ENCODE measurements around the gene LMO7.
"Not testable (repeated sequence)": the region's sequence is repeated elsewhere in the genome, so short reads cannot be mapped to it uniquely, and the experiment has no call there.

The LMO7 gene

DNA sequence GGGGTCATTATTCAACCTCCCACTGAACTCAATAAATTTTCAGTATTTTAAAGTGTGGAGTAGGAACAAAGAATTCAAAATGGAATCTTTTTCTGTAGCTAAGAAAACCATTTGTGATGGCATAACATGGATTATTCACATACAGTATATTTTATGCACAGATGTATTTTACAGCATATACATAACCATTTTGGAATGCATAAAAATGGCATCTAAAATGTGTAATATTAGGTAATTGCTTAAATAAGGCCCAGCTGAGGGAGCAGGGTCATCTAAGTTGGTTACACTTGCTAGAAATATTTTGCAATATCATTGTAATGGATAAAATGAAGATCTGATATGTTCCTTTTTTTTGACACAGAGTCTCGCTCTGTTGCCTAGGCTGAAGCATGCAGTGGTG, 146.9 kb downstream of the LMO7 start:
- no peak for DNase-seq

DNA sequence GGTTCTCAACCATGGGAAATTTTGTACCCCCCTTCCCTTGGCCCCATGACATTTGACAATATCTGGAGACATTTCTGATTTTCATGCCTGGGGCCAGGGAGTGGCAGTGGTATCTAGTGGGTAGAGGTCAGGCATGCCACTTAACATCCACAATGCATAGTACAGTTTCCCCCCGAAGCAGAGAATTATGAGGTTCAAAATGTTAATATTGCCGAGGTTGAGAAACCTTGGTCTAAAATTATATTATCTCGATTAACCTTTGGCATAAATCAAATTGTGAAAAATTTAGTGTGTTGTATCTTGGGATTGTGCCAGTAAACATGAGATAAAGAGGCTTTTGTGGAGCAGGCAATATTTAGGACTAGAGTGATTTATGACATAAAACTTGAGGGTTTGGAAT, 147.9 kb downstream of the LMO7 start:
- no peak for DNase-seq

DNA sequence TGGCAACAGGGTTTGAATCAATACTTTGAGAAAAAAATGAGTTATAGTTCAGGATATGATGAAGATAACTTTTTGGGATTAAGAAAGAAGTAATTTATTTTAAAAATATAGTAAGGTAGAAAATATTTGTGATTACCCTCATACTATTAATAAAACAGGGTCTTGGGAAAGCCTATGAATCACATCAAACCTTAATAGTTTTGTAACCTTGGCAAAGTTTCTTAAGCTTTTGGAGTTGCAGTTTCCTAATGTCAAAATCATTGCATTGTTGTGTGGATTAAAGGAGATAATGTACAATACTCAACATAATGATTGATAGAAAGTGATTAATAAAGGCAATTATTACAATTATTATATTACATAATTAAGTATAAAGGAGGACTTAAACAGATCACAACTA, 149.0 kb downstream of the LMO7 start:
- no peak for DNase-seq

DNA sequence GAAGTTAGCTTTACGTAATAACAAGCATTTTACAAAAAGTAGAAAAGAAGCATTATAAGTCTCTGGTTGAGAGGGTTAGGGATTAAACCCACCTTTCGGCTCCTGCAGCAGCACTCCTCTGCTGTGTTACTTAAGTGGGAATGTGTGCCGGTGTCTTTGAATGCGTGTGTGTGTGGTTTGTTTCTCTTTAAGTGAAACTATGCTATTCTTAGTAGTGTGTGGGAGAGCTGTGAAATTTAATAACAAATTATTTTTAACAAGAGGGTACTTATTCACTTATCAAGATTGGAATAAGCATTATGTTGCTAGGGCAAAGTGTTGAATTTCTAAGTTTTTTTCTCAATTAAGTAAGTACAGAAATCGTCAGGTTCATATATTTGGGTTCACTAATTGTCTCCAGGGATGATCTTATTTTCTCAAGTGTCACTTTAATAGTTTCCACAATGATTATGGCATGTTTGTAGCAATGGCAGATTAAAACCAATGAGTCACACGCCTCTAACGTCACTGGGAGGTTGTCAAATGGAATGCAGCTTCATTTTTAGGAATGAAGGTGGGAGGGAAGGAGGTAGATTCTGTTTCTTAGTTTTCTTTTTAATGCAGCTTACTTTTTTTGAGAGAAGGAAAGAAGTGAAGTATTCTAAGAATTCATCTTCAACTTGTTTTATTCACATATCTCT, 151.3 kb downstream of the LMO7 start:
- no peak for DNase-seq

DNA sequence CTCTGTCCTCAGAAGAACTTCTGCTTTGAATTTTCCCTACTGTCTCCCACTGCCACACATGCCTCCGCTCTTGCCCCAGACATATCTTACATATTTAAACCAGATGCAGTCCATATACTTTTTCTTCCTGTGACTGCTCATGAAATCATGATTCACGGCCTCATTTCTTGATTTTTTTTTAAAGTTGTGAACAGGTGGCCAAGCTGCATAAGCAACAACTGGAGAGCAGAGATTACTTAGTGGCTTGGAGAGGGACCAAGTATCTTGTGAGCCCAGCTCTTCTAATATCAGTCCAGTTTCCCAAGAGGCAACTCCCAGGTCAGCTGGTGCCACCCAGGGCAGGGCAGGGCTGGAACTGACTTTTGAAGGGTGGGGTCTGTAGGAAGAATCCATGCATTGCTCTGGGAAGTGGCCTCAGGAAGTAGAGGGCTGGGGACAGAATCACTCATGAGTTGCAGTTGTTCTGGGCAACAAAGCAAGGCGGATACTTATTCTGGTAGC, 152.4 kb downstream of the LMO7 start:
- DNase-seq = no peak

DNA sequence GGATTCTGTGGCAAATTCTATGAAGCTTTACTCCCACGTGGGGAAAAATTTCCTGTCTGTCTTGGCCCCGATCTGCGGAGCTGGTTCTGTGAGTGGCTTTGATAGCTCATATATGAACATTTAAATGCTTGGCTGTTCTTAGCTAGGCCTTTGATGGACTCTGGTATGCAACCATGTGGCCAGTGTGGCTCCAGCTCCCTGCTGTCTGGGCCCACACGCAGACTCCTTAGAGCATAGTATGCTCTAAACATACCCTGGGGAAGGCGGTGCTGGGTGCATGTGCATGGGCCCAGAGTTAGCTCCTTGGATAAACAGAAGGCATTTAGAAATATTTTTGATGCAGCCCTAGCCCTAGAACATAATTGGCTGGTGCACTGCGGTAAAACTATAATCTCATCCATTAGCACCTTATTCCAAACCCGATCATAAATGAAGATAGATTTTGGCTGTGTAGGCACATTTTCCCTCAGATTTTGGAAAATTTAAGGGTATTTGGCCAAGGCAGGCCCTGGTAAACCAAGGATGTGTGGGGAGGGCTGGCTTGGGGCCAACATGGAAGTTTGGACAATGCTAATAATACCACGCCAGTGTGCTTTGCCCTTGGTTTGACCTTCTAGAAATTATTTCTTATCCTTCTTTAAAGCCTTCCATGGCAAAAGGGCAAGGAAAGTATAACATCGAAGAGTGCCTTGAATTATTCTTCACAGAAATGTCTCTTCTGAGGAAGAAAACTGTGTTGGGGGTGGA, 153.5 kb downstream of the LMO7 start:
- DNase-seq = no peak

DNA sequence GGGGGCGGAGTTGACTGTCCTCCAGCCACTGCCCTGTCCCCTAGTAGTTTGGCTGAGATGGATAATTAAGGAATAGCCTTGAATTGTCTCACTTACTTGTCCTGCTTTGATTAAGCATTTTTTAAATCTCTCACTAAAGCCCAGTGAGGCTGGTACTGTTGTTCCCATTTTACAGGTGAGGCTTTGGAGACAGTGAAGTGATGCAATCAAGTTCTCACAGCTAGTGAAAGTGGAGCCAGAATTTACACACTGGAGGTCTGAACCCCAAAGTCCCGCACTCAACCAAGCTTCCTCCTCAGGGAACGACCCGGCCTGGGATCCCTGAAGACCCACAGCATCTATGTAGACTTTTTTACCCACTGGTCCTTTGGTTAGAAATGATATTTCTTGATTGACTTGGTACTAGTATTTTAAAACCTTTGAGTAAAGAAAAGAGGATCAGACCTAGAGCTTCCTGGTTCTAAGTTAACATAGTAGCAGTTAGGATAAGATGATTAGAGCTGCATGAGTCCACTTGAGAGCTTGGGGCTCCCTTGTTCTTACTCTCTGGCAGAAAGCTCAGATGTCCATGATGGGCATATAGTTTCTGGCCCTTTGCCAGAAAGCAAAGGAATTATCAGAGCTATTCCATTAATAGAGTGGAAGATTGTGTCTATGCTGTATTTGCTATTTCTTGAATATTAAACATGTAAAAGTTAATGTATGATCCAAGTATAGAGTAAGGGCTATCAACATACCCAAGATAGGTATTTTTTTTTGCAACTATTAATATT, 154.3 kb downstream of the LMO7 start:
- no peak for DNase-seq

DNA sequence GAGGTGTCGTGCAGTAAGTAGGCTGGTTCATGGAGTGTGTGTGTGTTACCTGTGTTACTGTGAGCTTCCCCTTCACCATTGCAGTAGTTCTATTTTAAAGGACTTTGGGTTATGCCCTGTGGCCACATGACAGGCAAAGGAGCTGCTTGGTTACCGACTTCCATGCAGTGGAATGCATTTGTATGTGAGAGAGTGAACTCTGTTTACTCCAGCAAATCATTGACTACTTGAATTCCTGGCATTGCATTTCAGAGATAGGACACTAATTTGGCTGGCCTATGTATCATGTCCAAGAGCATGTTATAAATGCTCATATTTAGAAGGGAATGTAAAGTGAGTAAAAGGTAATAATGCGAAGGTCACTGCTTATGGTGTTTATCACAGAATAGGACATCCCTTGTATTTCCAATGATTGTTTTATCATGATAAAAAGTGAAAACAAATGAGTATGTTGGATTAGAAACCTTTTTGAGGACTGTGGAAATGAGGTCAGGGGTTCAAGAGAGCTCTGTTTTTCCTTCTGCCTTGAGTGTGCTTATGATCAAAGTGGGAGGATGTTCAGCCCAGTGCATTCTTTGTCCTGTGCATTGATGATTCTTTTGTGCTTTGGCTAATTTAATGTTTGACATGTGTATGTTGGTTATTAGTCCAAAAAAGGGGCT, 156.5 kb downstream of the LMO7 start:
- no peak for DNase-seq

DNA sequence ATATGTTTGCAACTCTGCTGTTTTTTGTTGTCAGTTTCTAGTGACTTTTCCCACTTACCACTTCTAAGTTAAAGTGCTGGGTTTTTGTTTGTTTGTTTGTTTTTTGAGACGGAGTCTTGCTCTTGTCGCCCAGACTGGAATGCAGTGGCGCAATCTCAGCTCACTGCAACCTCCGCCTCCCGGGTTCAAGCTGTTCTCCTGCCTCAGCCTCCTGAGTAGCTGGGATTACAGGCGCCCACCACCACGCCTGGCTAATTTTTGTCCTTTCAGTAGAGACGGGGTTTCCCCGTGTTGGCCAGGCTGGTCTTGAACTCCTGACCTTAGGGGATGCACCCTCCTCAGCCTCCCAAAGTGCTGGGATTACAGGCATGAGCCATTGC, 157.0 kb downstream of the LMO7 start:
- DNase-seq = not testable (repeated sequence)

DNA sequence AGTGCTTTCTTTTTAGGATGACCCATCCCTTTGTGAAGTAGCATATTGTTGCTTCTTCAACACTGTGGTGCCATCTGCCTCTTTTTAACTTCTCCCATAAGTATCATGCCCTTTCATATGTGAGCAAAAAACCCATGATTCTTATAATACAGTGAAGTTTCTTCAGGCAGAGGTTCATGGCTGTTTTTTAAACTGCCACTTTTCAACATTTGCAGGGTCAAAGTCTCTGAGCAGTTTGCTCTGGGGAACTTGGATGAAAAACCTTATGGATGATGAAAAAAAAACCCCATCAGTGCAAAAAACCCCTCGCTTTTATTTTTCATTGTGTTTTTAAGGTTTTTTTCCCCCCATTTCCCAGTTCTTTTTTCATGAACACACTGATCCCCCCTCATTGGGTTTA, 158.5 kb downstream of the LMO7 start:
- DNase-seq = no peak

DNA sequence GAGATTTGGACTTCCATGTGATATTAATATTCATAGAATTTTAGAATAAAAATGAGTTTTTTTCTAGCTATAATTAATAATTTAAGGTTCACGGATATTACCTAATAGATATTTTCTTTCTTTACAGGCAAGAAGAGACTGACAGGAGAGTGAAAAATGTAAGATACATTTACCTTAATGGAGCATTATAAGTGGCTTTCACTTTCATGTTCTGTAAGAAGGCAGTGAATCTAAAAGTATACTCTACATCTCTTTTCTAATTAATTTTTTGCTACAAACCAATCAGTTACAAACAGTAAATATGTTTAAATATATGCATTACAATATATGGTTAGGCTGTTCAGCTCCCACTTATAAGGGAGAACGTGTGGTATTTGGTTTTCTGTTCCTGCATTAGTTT, 159.1 kb downstream of the LMO7 start:
- no peak for DNase-seq

DNA sequence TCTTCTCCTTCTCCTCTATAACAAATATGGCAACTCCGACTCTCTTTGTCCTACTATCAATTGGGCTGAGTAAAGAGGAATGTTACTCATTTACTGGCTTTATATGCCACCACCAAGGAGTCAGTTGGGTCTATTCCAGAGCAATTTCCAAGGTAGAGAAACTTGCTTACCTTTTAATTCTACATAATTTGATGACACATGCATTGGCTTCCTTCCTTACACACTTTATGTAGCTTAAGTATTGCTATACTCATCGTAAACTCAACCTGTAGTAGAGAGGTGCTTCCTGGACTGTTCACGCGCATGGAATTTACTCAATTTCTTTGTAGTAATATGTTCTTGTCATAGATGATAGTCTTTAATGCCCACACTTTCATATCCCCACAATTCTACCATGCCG, 160.7 kb downstream of the LMO7 start:
- DNase-seq = no peak

DNA sequence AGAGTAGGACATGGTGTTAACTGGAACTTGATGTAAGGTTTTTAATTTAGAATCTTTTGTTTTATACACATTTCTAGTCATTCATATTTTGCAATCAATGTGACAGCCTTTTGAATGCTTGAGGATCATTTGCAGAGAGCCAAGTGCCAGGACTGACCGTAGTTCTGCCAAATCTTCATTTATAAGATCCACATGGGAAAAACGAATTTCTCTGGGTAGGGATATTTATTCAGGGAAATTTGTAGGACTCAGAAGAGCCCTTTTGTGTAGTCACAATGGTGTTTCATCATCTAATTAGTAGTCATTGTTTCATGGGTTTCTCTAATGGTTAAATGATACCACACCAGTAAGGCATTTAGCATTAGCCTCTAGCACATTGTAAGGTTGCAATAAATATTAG, 161.1 kb downstream of the LMO7 start:
- DNase-seq = no peak

DNA sequence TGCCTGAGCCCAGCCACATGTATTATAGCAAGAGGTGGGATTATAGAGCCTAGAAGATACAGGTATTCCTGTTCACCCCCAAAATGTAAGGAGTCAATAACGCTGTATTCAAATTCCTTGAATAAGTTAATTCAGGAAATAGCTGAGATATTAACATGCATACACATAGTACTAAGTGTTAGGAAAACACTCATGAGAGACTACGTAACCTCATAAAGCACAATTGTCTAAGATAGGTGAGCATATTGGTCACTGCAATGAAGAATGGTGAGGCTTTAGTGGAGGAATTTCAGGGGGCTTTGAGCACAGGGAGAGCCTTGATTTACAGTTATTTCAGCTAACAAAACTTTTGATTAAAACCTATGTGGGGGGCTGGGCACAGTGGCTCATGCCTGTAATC, 161.6 kb downstream of the LMO7 start:
- DNase-seq = no peak

DNA sequence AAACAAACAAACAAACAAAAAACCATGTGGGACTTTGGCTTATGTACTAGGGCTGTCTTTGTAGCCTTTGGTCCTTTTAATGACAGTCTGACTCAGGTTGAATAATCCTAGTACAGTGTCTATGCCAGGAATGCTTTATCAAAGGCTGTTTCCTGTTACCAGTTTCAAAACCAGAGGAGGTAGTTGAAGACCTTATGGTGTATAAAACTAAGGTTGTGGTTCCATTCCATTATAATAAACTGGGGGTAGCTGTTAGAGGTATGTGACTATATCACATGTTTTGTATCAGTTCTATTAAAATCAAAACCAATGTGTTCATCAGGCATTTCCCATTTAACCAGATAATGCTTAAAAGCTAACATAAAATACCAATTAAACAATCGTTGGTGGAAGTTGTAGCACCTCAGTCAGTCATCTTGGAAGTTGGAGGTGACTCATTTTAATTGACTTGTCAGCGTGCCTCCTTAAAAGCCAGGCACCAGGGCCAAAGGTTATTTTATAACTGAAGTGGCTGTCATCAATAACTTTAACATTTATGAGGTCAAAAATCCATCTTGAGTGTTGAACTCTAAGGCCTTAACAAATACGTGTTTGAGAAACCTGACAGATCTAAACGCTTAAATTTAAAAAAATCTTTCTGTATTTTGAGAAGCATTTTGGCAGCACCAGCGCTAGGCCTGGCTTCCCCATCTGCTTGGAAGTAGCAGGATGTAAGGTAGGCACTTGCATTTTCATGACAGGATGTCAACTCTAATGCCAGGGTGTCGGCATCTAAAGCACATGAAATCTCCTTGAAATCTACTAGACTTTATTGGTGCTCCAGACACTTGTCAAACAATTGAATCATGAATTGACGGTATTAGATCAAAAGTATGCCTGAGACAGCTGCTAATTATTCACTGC, 162.5 kb downstream of the LMO7 start:
- no peak for DNase-seq

DNA sequence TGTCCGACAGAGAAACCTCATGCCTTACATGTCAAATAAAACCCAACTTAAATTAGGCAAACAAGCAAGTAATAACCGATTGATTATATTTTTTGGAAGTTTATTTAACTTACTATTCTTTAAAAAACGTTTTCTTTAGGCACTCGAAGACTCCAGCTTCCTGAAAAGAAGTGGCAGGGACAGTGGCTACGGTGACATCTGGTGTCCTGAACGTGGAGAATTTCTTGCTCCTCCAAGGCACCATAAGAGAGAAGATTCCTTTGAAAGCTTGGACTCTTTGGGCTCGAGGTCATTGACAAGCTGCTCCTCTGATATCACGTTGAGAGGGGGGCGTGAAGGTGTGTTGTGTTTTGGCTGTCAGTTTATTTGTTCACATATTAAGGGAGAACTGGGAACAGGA, 164.4 kb downstream of the LMO7 start:
- no peak for DNase-seq

DNA sequence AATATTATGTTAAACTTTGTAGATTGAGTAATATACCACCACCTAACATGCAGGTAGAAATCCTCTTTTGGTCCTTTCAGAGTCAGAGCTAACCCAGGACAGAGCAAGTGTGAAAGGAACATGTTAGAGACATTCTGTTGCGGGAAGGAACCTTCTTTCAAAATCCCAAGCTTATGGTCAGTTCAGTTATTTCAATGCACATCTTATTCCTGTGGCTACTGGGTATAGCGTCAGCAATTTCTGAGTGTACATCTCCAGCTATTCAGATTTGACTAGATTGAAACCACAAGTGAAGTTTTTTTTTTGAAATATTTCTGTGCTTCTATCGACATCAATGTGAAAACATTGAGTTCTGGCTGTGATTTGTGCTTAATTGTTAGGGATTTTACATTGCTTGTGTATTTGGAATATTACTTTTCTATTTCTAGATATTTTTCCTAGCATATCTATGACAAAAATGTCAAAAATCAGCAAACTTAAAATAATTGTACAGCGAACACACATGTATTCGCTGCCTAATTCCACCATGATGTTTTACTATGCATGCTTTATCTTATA, 165.3 kb downstream of the LMO7 start:
- no peak for DNase-seq

DNA sequence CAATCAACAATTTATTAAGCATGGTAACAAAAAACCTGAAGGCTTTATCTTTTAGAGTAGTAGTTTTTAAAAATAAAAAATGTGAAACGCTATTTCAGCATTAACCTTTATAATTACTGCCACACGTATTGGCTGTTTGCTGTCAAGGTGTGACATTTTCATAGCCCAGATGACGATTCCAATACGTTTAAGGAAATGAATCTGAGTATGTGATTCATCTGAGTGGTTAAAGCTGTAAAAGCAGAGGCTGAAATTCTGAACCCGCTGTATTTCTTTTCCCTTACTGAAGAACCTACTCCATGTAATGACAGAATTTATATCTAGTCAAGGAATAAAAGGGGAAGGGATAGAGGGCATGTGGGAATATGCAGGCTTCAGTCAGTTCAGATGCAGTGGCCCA, 166.0 kb downstream of the LMO7 start:
- no peak for DNase-seq

DNA sequence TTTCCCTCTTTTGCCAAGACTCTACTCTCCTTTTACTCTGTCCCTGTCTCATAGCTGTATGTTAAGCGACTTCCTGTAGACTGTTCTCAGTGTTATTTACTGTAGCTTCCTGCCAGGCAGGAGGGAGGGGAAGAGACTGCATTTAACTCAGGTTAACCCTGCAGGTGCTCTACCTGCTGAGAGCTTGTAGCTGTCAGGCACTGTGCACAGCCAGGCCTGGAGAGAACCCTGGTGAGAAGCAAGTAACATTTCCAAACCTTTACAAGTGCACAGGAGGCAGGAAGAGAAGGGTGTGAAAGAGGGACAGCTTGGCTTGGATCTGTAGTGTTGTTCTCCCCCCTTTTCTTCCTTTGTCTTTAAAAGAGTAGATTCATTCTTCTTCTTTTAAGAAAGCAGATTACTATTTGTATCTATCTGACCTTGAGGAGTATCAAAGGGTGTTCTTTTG, 167.1 kb downstream of the LMO7 start:
- DNase-seq = no peak

DNA sequence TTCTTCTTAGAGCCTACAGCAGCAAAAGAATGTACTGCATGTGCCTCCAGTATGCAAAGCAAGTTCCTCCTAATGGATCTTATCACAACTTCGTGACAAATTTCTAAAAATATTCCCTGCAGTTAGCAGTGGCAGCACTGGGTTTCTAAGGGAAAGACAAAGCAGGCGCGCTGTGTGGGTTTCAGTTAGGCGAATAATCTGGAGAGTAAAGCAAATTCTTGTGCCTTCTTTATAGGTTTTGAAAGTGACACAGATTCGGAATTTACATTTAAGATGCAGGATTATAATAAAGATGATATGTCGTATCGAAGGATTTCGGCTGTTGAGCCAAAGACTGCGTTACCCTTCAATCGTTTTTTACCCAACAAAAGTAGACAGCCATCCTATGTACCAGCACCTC, 167.9 kb downstream of the LMO7 start:
- DNase-seq = no peak

DNA sequence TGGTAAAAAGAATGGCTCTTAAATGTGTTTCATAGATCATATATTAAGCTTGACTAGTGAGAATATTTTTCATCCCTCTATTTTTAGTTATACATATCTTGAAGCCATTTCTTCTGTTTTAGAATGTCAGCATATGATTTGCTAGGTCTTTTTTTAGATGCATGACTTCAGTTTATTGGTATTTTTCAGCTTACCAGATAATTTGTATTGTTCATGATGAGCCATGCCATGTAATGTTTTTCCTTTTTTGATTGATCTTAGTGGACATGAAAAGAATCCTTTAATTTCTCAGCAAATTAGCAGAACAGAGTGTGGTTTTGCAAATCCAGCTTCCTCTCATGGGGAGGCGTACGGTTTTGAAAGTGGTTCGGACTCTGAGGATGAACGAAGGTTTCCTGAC, 168.5 kb downstream of the LMO7 start:
- DNase-seq = no peak

DNA sequence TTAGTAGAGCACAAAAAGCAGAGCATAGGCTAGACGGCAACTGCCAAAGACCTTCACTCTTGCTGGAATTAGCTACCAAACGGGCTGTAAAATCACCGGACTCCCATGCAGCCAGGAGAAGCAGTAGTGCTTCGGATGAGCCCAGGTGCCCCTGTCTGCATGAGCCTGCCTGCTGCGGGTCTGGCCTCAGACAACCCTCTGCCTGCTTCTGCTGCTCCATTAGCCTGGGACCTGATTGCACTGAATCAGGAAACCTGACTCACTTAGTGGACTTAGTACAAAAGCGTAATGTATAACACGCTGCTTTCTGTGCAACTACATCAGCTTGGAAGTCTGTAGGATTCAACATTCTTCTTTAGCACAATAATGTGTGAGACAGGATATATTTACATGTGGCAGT, 170.0 kb downstream of the LMO7 start:
- DNase-seq = no peak
